ENCODE data around the gene MYO7A.

MYO7A gene

GRCh38 chr11:77170107-77170506 lies 42.1 kb downstream of the MYO7A start:
- no peak for DNase-seq

DNA sequence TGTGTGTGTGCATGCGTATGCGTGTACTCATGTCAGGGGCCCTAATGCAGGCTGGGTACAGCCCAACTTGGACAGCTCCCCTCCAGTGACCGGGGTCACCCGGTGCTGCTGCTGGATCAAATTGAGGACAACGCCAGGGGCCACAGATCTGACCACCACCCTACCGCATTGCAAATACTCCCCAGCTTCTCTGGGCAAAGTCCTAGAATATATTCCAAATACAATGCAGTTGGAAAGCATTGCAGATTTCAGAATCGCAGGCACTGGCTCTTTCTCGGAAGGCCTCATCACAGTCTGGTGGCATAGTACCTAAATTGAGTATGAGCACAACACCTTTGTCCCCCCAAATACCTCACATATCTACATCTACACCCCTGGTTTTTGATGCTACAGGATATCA lies 43.2 kb downstream of the MYO7A start:
- DNase-seq: no peak

GRCh38 chr11:77171885-77172665 lies 44.0 kb downstream of the MYO7A start:
- no peak for DNase-seq

DNA sequence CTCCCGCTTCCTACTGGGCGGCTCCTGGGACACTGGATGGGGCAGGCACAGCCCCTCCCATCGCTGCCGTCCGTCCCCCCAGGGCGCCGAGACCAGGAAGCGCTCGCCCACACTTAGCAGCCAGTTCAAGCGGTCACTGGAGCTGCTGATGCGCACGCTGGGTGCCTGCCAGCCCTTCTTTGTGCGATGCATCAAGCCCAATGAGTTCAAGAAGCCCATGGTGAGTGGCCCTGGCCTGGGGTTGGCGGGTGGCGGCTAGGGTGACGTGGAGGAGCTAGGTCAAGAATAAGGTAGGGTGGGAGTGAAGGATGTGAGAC lies 44.6 kb downstream of the MYO7A start:
- no peak for DNase-seq

- no peak for DNase-seq
Observed at GRCh38 chr11:77173494-77173893, 45.4 kb downstream of the MYO7A start.

- no peak for DNase-seq
Observed at GRCh38 chr11:77174559-77174958, 46.5 kb downstream of the MYO7A start.

- no peak for DNase-seq
Observed at GRCh38 chr11:77175021-77175842, 47.2 kb downstream of the MYO7A start.

GRCh38 chr11:77175869-77176539 lies 48.0 kb downstream of the MYO7A start:
- no peak for DNase-seq

DNA sequence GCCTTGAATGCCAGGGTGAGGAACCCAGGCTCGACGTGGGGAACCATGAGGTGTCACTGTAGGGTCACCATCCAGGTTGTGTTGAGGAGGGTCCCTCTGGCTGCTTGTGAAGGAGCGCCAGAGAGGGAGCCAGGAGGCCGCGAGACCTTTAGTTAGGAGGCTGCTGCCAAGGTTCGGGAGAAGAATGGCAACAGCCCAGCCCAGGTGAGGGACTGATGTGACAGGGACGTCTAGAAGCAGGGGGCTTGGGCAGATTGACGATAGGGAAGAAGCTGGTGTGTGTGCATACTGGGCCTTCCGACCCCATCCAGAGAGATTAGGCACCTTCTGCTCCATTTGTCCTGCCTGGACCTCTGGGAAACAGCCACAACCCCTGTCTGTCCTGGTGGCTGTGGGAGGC lies 49.0 kb downstream of the MYO7A start:
- DNase-seq: no peak

- DNase-seq: no peak
Observed at GRCh38 chr11:77178150-77178549, 50.1 kb downstream of the MYO7A start.

GRCh38 chr11:77179048-77179447 lies 51.0 kb downstream of the MYO7A start:
- no peak for DNase-seq

DNA sequence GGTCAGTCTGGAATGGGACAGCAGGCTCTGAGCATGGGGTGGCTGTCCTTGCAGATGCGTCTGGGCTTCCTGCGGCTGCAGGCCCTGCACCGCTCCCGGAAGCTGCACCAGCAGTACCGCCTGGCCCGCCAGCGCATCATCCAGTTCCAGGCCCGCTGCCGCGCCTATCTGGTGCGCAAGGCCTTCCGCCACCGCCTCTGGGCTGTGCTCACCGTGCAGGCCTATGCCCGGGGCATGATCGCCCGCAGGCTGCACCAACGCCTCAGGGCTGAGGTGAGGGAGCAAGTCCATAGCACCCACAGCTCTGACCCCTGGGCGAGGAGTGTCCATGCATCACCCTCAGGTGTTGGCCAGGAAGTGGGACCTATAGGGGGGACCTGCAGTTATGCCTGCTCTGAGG lies 51.6 kb downstream of the MYO7A start:
- no peak for DNase-seq

DNA sequence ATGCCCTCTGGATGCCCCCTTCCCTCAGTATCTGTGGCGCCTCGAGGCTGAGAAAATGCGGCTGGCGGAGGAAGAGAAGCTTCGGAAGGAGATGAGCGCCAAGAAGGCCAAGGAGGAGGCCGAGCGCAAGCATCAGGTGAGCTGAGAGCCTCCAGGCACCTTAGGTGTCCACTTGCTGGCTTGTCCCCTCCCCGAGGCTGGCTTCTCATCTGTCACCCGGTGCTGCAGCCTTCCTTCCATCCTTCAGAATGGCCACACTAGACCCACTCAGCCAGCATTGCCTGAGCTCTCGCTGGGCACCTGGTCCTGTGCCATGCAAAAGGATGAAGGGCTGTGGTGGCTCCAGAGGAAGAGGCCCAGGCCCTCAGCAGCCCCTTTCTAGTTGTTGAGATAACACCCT lies 52.3 kb downstream of the MYO7A start:
- DNase-seq: no peak

DNA sequence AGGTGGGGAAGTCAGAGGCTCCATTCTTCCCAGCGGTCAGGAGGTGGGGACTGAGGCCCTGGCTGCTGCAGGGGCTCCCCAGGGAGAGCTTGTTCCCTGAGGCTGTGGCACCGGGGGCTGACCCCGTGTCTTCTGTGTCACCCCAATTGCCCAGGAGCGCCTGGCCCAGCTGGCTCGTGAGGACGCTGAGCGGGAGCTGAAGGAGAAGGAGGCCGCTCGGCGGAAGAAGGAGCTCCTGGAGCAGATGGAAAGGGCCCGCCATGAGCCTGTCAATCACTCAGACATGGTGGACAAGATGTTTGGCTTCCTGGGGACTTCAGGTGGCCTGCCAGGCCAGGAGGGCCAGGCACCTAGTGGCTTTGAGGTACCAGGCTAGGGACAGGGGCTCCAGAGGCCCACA lies 53.2 kb downstream of the MYO7A start:
- no peak for DNase-seq

GRCh38 chr11:77181799-77182541 lies 53.9 kb downstream of the MYO7A start:
- no peak for DNase-seq

DNA sequence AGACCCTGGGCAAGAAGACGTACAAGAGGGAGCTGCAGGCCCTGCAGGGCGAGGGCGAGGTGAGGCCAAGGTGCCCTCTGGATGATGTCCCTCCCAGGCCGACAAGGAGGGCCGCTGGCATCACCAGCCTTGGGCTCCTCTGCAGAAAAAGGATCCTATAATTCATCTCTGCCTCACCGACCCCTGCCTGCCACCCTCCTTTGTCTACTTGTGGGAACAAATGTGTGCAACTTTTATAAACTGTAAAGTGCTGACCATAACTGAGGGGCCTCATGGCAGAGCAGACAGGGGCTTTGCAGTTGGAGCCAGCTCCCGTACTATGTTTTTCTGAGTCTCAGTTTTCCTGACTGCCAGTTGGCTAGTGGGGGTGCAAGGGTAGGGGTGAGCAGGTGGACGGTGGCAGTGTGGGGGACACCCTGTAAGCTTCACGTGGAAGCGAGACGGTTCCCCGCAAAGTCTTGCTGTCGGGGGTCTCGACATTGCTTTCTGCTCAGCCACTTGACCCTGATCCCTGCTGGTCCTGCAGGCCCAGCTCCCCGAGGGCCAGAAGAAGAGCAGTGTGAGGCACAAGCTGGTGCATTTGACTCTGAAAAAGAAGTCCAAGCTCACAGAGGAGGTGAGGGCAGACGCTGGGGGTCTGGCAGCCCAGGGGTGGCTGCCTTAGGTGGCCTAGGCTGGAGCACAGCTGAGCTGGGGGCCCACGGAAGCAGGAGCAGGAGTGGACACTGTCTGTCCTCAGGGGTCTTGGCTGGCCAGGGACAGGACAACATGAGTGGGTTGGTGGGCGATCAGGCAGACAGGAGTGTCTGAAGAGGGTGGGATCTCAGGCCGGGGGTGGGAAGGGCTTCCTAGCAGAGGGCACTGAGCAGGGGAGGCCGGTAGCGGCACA lies 54.7 kb downstream of the MYO7A start:
- no peak for DNase-seq

DNA sequence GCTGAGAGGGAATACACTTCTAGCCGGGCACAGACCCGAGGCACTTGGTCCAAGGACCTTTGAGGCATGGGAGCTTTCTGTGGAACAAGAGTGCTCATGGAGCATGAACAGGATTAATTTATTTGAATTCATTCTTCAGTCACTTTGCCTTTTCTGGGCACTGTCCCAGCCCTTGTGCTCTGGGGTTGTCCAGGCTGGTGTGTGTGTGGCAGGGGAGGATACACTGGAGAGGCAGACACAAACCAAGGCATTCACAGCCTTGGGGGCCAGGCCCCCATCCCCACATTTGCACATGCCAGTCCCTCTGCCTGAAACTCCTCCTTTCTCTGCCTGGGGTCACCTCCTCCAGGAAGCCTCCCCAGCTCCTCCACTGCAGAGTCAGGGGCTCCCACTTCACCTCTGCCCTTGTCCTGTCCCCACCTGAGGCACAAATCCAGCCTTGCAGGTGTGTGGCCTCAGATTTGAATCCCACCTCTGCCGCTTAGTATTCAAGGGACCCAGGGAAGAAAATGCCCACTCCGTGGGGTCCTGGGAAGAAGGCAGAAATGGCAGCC lies 55.5 kb downstream of the MYO7A start:
- DNase-seq: no peak

GRCh38 chr11:77184136-77184860 lies 56.3 kb downstream of the MYO7A start:
- no peak for DNase-seq

- no peak for DNase-seq
Observed at GRCh38 chr11:77186302-77186701, 58.3 kb downstream of the MYO7A start.

DNA sequence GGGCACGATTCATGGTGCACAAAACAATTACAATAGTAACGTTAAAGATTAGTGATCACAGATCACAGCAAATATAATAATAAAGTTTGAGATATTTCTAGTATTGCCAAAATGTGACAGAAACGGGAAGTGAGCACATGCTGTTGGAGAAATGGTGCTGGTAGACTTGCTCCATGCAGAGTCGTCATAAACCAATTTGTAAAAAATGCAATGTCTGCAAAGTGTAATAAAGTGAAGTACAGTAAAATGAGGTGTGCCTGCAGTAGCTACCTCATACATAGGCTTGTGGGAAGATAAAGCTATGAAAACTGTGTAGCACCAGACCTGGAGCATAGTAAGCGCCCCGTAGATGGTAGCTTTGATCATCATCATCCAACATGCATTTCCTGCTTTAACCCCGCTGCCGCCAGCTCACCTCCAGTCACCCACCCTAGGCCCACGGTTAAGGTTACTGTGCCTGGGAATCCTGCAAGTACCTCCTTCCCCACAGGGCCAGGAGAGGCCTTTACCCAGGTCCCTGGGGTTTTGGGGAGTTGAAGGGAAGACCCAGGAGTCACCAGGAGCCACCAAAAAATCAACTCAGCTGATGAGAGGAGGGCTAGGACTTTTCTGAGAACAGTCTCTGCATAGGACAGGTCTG lies 59.2 kb downstream of the MYO7A start:
- DNase-seq: no peak
